ENCODE data around the gene TMEM185B.

GRCh38 chr2:120253021-120253882 lies 30.1 kb upstream of the TMEM185B start:
- TF ChIP-seq CTCF (IDR thresholded peaks at IDR 0.05), result no peak
- TF ChIP-seq POLR2A (IDR thresholded peaks at IDR 0.05), result no peak

Measured in lower leg skin (tissue), 3 donors.